Activated CD4-positive, alpha-beta T cell treated with anti-CD3 and anti-CD28 coated beads for 4 hours (primary cell): Measurements from ENCODE around the gene KRTAP12-1.
"Not testable (repeated sequence)": the region's sequence is repeated elsewhere in the genome, so short reads cannot be mapped to it uniquely, and the experiment has no call there.

Experiments used
- DNase-seq, 2 donors: peaks; one replicate each; pipeline ENCODE4 v3.0.0-alpha.2; 2020

KRTAP12-1 gene

DNA sequence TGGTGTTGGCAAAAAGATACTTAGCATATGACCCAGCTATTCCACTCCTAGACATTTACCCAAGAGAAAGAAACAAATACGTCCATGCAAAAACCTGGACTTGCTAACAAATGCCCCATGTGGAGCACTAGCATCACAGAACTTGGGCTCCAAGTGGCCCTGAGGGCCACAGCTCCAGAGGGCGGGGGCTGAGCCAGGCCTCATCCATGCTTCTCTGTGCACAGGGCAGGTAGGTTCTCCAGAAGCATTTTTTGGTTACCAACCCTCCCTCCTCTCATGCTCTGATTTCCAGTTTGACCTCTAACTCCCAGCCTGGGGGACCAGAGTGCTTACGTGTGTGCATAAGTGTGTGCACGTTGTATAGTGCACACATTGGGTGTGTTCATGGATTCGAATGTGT is 17.3 kb downstream of the KRTAP12-1 start:
- no peak for DNase-seq

DNA sequence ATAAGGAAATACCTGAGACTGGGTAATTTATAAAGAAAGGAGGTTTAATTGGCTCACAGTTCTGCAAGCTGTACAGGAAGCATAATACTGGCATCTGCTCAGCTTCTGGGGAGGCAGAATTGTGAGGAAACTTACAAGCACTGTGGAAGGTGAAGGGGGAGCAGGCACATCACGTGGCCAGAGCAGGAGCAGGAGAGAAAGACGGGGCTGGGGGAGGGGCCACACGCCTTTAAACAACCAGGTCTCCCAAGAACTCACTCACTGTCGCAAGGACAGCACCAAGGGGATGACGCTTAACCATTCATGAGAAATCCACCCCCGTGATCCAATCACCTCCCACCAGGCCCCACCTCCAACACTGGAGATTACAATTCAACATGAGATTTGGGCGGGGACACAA is 20.4 kb downstream of the KRTAP12-1 start:
- DNase-seq: not testable (repeated sequence)

DNA sequence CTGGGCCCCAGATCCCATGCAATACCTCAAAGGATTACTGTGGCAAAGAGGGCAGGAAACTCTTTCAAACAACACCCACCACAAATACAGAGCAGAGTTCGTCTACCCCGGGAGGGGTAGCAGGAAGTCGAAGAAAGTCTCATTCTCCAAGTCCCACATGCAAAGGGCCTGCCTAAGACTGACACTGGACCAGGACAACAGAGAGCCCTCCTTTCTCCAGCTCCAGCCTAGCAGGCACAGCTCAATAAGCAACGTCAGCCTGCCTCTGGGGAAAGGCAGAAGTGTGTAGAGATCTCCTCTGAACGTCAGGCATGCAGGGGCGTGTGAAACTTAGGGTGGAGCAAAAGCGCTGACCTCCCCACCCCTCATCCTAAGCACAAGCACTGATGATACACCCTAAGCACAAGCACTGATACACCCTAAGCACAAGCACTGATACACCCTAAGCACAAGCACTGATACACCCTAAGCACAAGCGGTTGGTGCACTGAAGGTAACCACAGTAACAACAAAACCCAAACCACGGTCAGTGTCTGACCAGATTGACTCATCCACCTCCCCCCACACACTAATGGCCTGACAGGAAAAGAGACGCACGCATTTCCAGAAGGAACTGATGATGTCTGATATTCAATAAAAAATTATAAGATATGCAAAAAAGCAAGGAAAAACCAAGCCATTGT is 22.9 kb downstream of the KRTAP12-1 start:
- no peak for DNase-seq

DNA sequence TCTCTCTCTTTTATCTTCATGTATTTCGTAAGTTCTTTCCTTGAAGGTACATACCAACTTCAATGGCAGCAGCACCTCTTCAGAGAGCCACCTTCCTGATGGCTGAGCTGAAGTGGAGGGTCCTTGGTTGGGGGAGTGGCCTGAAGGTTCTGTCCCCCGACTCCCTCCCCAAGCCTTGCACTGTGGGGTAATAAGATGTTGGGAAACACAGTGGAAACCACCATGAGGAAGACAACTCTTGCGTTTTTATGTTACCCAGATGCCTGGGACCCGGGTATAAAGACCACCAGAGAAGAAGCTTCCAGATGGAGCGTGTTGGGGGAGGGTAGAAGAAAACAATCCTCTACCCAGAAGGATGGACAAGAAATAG is 23.4 kb downstream of the KRTAP12-1 start:
- DNase-seq: no peak

DNA sequence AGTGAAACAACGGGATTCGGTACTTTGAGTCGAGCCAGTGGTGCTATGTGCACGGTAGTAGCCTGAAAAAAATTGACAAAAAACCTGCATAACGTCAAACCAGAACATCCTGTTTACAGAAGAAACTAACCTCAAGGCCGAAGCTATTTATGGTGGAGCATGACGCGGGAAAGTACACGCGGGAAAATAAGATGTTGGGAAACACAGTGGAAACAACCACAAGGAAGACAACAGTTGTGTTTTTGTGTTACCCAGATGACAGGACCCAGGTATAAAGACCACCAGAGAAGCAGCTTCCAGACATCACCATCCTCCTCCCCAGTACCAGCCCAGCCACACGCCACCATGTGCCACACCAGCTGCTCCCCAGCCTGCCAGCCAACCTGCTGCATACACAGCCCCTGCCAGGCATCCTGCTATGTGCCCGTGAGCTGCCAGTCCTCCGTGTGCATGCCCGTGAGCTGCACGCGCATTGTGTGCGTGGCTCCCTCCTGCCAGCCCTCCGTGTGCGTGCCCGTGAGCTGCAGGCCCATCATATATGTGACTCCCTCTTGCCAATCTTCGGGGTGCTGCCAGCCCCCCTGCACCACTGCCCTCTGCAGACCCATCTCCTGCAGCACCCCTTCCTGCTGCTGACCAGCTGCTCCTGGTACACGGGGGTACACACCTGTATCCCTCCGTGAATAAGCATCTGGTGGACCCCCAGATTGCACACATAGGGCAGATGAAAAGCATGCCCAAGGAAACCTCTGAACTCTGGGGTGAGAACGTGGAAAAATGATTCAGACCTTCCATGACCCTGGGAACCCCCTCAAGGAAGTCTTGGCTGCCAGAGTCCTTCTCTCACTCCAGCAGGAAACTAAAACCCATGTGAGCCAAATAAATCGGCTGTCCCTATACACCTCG is 24.1 kb downstream of the KRTAP12-1 start, which contains the start of gene KRTAP12-3:
KRTAP12-3 (plus strand) TSS at position 298 of the 906 bp plus-strand sequence; CDS start at position 346, 48 bp downstream.
- peak in 1 of 2 donors; percentile 42 for DNase-seq

DNA sequence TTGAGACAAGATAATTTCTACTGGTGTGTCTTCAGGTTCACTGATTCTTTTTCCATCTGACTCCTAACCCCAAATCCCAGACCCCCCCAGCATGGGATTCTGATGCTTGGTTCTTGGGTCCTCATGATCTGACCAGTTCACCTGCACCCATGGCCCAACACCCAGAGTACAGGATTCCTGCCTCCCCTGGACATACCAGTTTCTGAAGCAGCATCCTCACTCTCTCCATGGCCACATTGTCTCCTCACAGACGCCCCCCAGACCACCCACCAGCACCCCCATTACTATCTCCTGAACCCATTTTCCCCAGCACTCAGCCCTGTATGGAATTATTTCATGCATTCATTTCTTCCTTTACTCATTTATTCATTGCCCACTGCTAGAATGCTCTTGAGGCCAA is 25.1 kb downstream of the KRTAP12-1 start:
- DNase-seq: no peak

DNA sequence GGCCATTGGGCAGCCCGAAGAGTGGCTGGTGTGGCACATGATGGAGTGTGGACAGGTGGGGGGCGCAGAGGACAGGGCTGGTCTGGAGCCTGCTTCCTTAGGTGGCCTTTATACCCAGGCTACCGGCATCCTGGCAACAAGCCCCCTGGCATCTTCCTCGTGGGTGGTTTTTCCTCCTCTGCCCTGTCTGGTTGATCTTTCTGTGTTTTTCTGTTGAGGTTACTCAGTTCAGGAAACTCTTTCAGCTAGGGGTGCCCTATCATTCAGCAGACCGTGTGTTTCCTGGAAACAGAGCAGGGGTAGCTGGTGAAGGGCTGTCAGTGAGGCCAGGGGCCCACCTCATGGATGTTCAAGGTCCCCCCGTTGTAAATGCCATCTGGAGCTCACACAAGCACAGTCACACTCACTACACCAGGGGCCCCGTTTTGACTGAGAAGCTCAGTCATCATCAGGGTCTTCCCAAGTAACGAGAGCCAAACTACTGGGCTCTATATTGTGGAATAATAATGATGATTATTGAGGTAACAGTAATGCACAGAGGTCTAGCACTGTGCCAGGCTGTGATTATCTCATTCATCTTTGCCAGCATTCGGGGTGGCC is 27.3 kb downstream of the KRTAP12-1 start, which contains the start of gene KRTAP12-4:
KRTAP12-4 (minus strand) TSS at position 84 of the 600 bp plus-strand sequence; CDS start at position 39, 45 bp downstream.
- no peak for DNase-seq

DNA sequence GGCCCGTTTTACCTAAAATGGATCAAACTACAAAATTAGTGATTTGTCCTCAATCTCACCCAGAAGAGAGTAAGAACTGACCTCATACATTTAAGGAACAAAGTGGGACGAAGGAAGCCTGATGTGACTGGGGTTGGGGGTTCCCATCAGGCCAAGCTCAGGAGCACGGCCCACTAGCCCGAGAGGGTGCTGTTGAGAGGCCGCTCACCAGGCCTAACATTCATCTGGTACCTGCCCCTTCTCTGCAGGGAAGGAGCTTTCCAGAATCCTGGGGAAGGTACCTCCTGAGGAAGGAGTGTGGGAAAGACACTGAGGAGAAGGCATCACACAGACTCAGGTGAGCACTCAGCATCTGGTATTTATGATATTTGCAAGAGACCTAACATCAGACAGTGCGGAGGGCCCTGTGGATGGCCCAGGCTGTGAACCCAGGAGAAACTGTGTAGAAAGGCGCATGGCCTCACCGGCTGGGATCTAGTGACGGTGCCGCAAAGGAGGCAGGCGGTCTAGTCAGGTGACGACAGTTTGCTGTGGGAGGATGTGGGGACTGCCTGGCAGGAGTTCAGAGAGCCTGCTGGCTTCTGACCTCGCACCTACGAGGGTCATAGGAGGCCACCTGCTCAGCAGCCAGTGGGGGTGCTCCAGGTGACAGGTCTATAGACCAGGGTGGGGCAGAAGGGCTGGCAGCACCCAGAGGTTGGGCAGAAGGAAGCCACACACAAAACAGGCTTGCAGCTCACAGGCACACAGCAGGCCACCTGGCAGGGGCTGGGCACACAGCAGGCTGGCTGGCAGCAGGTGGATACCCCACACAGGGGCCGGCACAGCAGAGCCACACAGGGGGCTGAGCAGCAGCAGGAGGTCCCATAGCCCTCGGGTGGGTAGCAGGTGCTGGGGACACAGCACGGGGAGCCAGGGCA is 28.0 kb downstream of the KRTAP12-1 start:
- peak; percentile 16 to 43 for DNase-seq

DNA sequence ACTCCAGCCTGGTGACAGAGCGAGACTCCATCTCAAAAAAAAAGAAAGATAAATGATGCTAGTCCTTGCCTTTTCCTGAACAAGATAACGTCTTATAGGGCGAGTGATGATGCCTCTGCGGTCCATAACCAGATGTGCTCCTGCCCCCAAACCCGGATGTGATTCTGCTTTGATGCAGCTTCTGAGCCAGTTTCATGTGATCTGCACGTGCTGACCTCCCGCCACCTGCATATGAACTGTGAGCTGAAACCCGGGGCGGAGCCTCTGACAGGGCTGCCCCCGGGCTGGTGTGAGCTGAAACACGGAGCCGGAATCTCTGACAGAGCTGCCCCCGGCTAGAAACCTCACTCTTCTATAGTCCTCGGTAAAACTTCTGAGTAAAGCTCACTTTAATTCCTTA is 28.8 kb downstream of the KRTAP12-1 start:
- DNase-seq: no peak

DNA sequence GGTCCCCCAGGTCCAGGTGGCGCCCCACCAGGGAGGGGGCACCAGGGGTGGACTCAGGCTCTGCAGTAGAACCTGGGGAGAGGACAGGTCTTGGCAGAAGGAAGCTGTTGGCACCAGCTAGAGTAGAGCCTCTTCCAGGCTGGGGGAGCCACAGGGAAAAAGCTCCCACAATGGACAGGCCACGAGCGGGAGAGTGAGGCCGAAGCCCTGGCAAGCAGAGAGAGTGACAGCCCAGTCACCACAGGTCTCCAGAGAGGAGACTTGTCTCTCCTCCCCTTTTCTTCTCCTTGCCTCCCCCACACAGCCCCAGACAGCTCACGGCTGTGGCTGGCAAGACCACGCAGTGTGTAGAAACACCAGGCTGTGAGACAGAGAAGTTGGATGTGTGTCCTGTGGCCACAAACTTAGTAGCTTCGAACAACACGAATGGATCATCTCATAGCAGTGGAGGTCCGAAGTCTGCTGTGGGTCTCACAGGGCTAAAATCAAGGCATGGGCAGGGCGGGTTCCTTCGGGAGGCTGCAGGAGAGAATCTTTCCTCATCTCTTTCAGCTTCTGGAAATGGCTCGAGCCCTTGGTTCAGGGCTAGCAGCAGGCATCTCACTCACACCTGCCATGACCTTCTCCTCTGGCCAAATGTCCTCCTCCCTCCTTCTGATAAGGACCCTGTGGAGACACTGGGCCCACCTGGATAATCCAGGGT is 30.8 kb downstream of the KRTAP12-1 start:
- DNase-seq: no peak

DNA sequence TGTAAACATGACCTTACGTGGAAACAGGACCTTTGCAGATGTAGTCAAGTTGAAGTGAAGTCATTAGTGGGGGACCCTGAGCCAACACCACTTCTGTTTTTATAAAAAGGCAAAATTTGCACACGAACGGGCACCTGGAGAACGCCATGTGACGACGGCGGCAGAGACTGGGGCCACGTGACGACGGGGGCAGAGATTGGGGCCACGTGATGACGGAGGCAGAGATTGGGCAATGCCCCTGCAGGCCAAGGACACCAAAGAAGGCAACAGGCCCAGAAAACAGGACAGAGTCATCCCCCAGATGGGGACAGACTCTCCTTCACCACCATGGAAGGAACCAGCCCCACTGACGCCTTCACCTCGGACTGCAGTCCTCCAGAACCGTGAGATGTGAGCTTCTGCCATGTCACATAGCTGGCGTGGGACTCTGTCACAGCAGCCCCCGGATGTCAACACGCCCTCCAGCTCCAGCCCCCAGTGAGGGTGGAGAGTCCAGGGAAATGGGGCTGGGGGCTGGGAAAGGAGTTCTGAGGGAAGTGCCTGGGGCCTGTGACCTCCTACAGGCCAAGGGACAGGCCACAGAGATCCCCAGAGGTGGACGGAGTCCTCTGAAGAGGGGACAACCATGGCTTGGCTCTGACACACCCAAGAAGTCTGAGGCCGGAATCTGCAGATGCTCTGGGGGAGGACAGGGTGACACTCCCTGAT is 31.5 kb downstream of the KRTAP12-1 start:
- no peak for DNase-seq

DNA sequence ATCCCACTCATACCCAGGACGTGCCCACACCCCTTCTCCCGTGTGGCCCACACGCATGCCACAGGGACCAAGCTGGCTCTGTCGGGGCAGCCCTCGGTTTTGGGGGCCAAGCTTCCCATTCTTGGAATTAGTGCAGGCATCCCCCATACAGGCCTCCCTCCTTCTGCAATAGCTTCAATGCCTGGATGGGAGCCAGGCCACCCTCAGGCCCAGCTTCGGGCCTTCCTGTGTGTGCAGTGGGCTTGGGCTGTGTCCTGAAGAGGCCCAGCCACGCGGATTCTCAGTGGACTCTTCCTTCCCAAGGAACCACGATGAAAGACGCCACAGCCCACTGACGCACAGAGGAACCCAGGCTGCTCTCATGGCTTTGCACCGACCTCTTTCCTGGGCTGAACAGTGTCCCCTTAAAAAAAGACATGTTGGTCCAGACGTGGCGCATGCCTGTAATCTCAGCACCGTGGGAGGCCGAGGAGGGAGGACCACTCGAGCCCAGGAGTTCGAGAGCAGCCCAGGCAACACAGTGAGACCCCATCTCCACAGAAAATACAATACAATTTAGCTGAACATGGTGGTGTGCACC is 32.4 kb downstream of the KRTAP12-1 start:
- DNase-seq: no peak

DNA sequence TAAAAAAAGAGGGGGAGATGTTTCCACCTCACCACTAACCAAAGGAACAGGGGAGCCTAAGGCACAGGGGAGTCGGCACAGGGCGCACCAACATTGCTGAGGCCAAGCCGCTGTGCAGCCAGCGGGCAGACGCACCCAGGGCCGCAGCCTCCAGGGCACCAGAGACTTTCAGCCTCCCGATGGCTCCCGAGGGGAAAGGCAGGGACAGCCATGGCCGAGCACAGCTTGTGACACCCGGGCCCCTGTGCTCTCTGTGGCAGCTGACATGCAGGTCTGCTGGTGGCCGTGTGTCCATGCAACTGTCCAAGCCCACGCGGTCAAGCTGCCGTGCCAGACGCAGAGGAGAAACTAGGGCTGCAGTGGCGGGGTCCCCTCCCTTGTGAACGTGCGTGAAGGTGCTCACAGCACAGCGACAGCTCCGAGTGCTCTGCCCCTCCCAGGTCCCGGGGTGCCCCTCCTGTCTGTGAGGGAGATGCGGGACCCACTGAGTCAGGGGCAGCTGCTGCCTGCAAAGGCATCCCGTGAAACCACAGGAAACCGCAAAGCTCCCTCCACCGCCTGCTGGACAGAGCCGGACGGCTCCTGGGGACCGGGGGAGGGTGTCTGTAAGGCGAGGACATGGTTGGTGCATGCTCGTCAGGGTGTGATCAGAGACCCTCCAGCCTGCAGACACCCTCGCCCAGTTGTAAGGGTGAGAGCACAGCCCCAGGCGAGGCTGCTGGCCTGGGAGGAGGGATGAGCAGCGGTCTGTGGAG is 33.2 kb downstream of the KRTAP12-1 start:
- DNase-seq: no peak

DNA sequence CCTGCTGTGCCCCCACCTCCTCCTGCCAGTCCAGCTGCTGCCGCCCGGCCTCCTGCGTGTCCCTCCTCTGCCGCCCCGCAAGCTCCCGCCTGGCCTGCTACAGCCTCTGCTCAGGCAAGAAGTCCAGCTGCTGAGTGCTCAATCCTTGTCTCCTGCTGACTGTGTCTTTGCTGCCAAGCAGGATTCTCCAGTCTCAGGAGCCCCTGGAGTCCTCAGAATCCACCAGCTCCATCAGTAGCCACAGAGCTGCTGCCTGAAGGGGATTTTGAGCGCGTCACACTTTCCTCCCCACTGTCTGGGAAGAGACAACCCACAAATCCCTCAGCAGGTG is 34.8 kb downstream of the KRTAP12-1 start:
- no peak for DNase-seq

DNA sequence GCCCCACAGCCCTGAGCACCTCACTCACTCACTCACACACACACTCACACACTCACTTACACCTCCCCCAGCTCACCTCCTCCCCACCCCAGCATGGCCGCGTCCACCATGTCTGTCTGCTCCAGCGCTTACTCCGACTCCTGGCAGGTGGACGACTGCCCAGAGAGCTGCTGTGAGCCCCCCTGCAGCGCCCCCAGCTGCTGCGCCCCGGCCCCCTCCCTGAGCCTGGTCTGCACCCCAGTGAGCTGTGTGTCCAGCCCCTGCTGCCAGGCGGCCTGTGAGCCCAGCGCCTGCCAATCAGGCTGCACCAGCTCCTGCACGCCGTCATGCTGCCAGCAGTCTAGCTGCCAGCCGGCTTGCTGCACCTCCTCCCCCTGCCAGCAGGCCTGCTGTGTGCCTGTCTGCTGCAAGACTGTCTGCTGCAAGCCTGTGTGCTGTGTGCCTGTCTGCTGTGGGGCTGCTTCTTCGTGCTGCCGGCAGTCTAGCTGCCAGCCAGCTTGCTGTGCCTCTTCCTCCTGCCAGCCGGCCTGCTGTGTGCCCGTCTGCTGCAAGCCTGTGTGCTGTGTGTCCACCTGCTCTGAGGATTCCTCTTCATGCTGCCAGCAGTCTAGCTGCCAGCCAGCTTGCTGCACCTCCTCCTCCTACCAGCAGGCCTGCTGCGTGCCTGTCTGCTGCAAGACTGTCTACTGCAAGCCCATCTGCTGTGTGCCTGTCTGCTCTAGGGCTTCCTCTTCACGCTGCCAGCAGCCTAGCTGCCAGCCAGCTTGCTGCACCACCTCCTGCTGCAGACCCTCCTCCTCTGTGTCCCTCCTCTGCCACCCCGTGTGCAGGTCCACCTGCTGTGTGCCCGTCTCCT is 35.4 kb downstream of the KRTAP12-1 start, which contains the start of gene KRTAP10-11:
KRTAP10-11 (plus strand) TSS at position 49 of the 856 bp plus-strand sequence; CDS start at position 94, 45 bp downstream.
- DNase-seq: not testable (repeated sequence)

DNA sequence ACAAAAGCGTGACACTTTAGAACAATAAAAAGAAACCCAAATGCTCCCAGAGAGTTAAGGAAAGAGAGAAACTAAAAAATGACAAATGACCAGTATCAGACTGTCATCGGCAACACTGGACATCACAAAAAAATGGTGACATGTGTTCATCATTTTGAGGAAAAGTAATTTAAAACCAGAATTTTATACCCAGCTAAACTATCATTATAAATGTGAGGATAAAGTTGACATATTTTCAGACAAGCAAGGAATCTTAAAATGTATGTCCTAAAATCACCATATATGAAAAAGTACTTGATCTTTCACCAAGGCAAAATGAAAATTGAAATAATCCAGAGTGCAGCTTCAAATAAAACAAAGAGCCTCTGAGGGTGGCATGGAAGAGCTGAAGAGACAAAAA is 37.1 kb downstream of the KRTAP12-1 start:
- no peak for DNase-seq

DNA sequence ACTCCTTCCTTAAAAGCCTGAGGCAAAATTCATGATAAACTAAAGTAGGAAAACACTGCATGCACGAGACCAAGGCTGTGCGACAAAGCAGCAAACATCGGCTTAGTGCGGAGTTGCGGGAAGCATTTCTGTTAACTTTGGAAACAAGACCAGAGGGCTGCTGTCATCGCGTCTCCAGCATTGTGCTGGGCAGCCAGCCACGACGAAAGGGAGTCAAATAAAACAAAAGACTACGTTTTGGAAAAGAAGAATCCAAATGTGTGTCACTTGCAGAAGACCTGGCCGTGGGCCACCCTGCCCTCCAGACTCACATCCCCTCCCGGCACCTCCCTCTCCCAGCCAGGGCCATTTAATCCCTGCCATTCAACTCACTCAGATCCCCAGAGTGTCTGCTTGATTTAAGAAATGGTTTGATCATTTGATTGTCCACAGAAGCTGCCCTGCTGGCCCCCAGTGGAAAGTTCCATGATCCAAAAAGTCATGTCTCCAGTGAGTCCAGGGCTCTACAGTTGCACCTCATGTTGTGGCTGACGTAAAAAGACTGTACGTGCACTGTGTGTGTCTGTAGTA is 38.1 kb downstream of the KRTAP12-1 start:
- no peak for DNase-seq

DNA sequence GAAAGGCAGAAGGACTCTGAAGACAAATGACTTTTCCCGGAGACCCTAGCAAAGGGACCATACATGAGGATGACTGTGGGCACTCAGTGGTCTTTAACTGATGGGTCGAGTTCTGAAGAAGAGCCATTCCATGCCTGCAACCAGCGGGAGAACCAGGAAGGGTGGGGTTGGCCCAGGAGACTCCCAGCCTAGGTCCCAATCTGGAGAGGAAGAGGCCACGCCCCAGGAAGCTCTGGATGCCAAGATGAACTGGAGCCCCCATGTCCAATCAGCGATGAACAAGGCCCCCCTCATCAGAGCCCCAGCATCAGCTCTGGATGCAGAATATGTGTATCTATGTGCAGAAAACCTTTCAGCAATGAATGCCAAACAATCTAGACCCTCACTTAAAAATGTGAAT is 41.2 kb downstream of the KRTAP12-1 start:
- no peak for DNase-seq

DNA sequence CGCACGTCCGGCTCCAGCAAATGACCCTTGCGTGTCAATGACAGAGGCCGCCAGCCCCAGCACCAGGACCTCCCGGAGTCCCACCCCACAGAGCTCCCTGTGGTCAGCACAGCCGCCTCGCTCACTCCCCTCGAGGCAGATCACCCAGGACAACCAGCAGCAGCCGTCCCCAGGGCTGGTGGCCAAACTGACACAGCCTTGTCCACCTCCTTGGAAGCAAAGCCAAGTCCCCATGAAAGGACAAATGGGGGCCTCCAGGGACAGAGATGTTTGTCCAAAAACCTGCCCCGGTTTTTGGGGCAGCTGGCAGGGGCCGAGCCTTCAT is 42.7 kb downstream of the KRTAP12-1 start:
- DNase-seq: no peak
